Endodermal cell (in vitro differentiated cells): ENCODE data around the gene SHOC2. TPM values are rescaled to one million over a fixed set of nuclear protein-coding genes. Genes with fewer than 3 reads are reported as not detected.

Experiments
- DNase-seq: peaks from one replicate; pipeline ENCODE4 v3.0.0-alpha.2; 2017
- H3K27ac ChIP-seq: 2 replicates; pipeline ENCODE4 v1.5.1; 2013; ENCODE audit warnings: mild to moderate bottlenecking, low read depth, low read length, moderate library complexity
- H3K27me3 ChIP-seq: 2 replicates; pipeline ENCODE4 v1.6.1; 2013; ENCODE audit warnings: mild to moderate bottlenecking, low read length, moderate library complexity; ENCODE audit not compliant: insufficient read depth, control insufficient read depth, poor library complexity, severe bottlenecking
- H3K36me3 ChIP-seq: 2 replicates; pipeline ENCODE4 v1.7.0; 2013; ENCODE audit warnings: mild to moderate bottlenecking, low read length, moderate library complexity; ENCODE audit not compliant: control insufficient read depth, insufficient read depth
- H3K4me1 ChIP-seq: one replicate; pipeline ENCODE4 v1.7.0; 2013; ENCODE audit warnings: low read length; ENCODE audit not compliant: control insufficient read depth, insufficient read depth
- H3K4me3 ChIP-seq: 2 replicates; pipeline ENCODE4 v1.5.1; 2013; ENCODE audit warnings: mild to moderate bottlenecking, low read length, moderate library complexity
- H3K9ac ChIP-seq: 2 replicates; pipeline ENCODE4 v1.6.1; 2013; ENCODE audit warnings: mild to moderate bottlenecking, low read length, moderate library complexity; ENCODE audit not compliant: poor library complexity, severe bottlenecking; ENCODE audit errors: extremely low read depth
- H3K9me3 ChIP-seq: 2 replicates; pipeline ENCODE4 v1.6.1; 2013; ENCODE audit warnings: mild to moderate bottlenecking, low read length, moderate library complexity; ENCODE audit not compliant: control insufficient read depth
- H3K27ac Mint-ChIP-seq: 2 replicates; pipeline ENCODE4 v1.8.0; 2020; ENCODE audit warnings: mixed read lengths
- H3K27me3 Mint-ChIP-seq: 2 replicates; pipeline ENCODE4 v1.8.0; 2021; ENCODE audit warnings: mild to moderate bottlenecking, mixed read lengths; ENCODE audit not compliant: insufficient read depth
- H3K36me3 Mint-ChIP-seq: 2 replicates; pipeline ENCODE4 v1.8.0; 2020; ENCODE audit warnings: low read depth, mixed read lengths
- H3K4me1 Mint-ChIP-seq: 2 replicates; pipeline ENCODE4 v1.8.0; 2020; ENCODE audit warnings: mixed read lengths
- H3K4me3 Mint-ChIP-seq: 2 replicates; pipeline ENCODE4 v1.8.0; 2020; ENCODE audit warnings: mild to moderate bottlenecking, moderate library complexity, mixed read lengths
- H3K9me3 Mint-ChIP-seq: 2 replicates; pipeline ENCODE4 v1.8.0; 2020; ENCODE audit warnings: mild to moderate bottlenecking, mixed read lengths
- CTCF ChIP-seq: fragments of 200-600 bp; sonication (generic); conservative IDR thresholded peaks from 2 replicates; pipeline ENCODE4 v1.5.0; 2021; ENCODE audit warnings: antibody characterized with exemption, mild to moderate bottlenecking
- WGBS, 2 experiments: methylation state at CpG; one replicate each; pipeline versions ENCODE4 v1.1.5 to v1.1.7; 2013; ENCODE audit warnings: missing lambda C conversion rate in 2 of 2, mixed read lengths in 1 of 2; ENCODE audit not compliant: insufficient coverage in 1 of 2, insufficient read length in 1 of 2; 5-methylcytosine and 5-hydroxymethylcytosine counted together
- total RNA-seq, 2 donors: library from RNA; stranded (reverse); fragmentation: NEBNext Ultra II Directional in 1 of 2; extraction: Animal tissue kit (Norgen Biotek cat#: 25700) in 1 of 2; gene quantifications; 2 replicates in 1 of 2; 3 replicates in 1 of 2; pipeline ENCODE4 v1.2.1, GENCODE V29; 2021

Gene SHOC2
- total RNA-seq, 2 donors from 2014 or later, result 38.4 to 49.6 TPM

GRCh38 chr10:110960333-110960712 is 40.9 kb downstream of the SHOC2 start:
- Histone ChIP-seq H3K27me3 (no peaks in the 10 kb centered on the region), H3K9me3 (no peaks in the 10 kb centered on the region), H3K27ac (no peak overlapping the region), H3K4me1 (no peaks in the 10 kb centered on the region), H3K36me3 (peaks cover 13% of the 10 kb centered on the region), H3K9ac (no peak overlapping the region), H3K4me3 (no peak overlapping the region)
- no peak overlapping the region for H3K4me3 Mint-ChIP-seq
- WGBS, 2 experiments, result 95 to 100% methylated on average over 1 of the region's 1 CpG
- H3K9me3 Mint-ChIP-seq, result no peaks in the 10 kb centered on the region
- H3K27ac Mint-ChIP-seq, result no peak overlapping the region
- no peaks in the 10 kb centered on the region for H3K27me3 Mint-ChIP-seq
- no peak for TF ChIP-seq CTCF
- DNase-seq, result no peak
- no peaks in the 10 kb centered on the region for H3K4me1 Mint-ChIP-seq
- H3K36me3 Mint-ChIP-seq, result no peaks in the 10 kb centered on the region

GRCh38 chr10:110962443-110962842 is 43.0 kb downstream of the SHOC2 start:
- H3K4me3 Mint-ChIP-seq, result no peak overlapping the region
- H3K9me3 Mint-ChIP-seq, result no peaks in the 10 kb centered on the region
- no peaks in the 10 kb centered on the region for H3K4me1 Mint-ChIP-seq
- no peaks in the 10 kb centered on the region for H3K36me3 Mint-ChIP-seq
- Histone ChIP-seq H3K4me3 (no peak overlapping the region), H3K27me3 (no peaks in the 10 kb centered on the region), H3K27ac (no peak overlapping the region), H3K9me3 (no peaks in the 10 kb centered on the region), H3K36me3 (peaks cover 19% of the 10 kb centered on the region), H3K4me1 (no peaks in the 10 kb centered on the region), H3K9ac (no peak overlapping the region)
- DNase-seq, result no peak
- 99 to 100% methylated on average over 1 to 2 of the region's 2 CpGs for WGBS, 2 experiments
- TF ChIP-seq CTCF, result no peak
- no peaks in the 10 kb centered on the region for H3K27me3 Mint-ChIP-seq
- no peak overlapping the region for H3K27ac Mint-ChIP-seq

- no peaks in the 10 kb centered on the region for H3K27me3 Mint-ChIP-seq
- no peaks in the 10 kb centered on the region for H3K4me1 Mint-ChIP-seq
- H3K27ac ChIP-seq, result no peak overlapping the region
- H3K36me3 ChIP-seq, result peaks cover 19% of the 10 kb centered on the region
- TF ChIP-seq CTCF, result no peak
- no peaks in the 10 kb centered on the region for H3K4me1 ChIP-seq
- H3K9me3 ChIP-seq, result no peaks in the 10 kb centered on the region
- no peak for DNase-seq
- H3K36me3 Mint-ChIP-seq, result no peaks in the 10 kb centered on the region
- H3K4me3 ChIP-seq, result no peak overlapping the region
- no peaks in the 10 kb centered on the region for H3K27me3 ChIP-seq
- H3K9ac ChIP-seq, result no peak overlapping the region
- H3K27ac Mint-ChIP-seq, result no peak overlapping the region
- no peaks in the 10 kb centered on the region for H3K9me3 Mint-ChIP-seq
- H3K4me3 Mint-ChIP-seq, result no peak overlapping the region
- 82 to 96% methylated on average over 1 to 2 of the region's 2 CpGs for WGBS, 2 experiments
Measured at GRCh38 chr10:110963162-110963561, 43.8 kb downstream of the SHOC2 start.
